NCI-H2196 treated with DMSO at 0.1 percent for 48 hours (cell line): Measurements from ENCODE around the gene GJC2.

Experiments used
- DNase-seq: peaks from one replicate; lab custom pipeline; 2025; ENCODE audit not compliant: unreplicated experiment; lab: John Stamatoyannopoulos, UW

Gene GJC2

GRCh38 chr1:228156515-228156881 is 6.8 kb downstream of the GJC2 start:
- DNase-seq: no peak

- DNase-seq: no peak
Observed at GRCh38 chr1:228156941-228157728, 7.4 kb downstream of the GJC2 start.

GRCh38 chr1:228157729-228158126 is 8.0 kb downstream of the GJC2 start:
- DNase-seq: no peak

- DNase-seq: no peak
Observed at GRCh38 chr1:228158151-228159007, 8.6 kb downstream of the GJC2 start.

- DNase-seq: no peak
Observed at GRCh38 chr1:228159008-228159665, 9.4 kb downstream of the GJC2 start.

- no peak for DNase-seq
Observed at GRCh38 chr1:228160201-228160761, 10.6 kb downstream of the GJC2 start.

- no peak for DNase-seq
Observed at GRCh38 chr1:228161362-228161761, 11.6 kb downstream of the GJC2 start.

- no peak for DNase-seq
Observed at GRCh38 chr1:228161866-228162265, 12.1 kb downstream of the GJC2 start.

GRCh38 chr1:228162286-228163006 is 12.7 kb downstream of the GJC2 start:
- no peak for DNase-seq

GRCh38 chr1:228163007-228163753 is 13.4 kb downstream of the GJC2 start:
- DNase-seq: no peak

GRCh38 chr1:228163776-228164519 is 14.2 kb downstream of the GJC2 start:
- no peak for DNase-seq

- DNase-seq: no peak
Observed at GRCh38 chr1:228164561-228165371, 15.0 kb downstream of the GJC2 start.

GRCh38 chr1:228165372-228166169 is 15.8 kb downstream of the GJC2 start, which contains the start of gene IBA57:
IBA57 (plus strand) TSS chr1:228165804; CDS start chr1:228165817, 13 bp downstream.
- DNase-seq: peak; percentile 96

GRCh38 chr1:228166170-228166936 is 16.6 kb downstream of the GJC2 start:
- DNase-seq: peak; percentile 37

- no peak for DNase-seq
Observed at GRCh38 chr1:228168563-228169270, 19.0 kb downstream of the GJC2 start.

- no peak for DNase-seq
Observed at GRCh38 chr1:228169345-228169744, 19.6 kb downstream of the GJC2 start.
